ENCODE results near the gene EXOC6B.

The EXOC6B gene

DNA sequence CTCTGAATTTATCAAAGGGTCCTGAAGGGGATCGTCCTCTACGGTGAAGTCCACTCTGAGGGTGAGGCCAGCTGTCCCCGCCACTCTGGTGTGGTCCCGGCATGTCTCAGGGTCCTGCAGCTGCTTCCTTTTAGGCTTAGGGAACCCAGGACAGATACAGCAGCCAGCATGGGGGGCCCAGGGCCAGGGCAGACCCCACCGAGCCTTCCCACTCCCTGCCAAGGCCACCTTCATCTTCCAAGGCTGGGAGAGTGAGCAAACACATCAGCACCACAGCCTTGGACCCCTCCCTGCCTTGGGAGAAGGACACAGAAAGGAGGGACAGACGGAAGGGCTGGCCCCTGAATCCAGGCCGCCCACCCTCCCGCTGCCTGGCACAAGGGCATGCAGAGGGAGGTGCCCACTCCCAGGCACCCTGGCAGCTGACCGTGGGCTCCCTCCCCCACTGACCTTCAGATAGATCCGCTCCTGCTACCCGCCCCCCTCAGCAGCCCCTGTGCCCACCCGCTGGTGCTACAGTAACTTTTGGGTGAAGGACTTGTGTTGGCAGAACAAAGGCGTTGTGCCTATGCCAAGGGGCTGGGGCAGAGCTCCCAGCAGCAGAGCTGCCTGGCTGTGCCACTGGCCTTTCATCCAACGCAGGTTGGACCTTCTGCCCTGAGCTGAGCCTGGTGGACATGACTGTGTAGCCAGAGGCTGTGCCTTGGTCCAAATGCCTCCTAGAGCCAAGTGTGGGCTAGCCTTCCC, 685.8 kb downstream of the EXOC6B start:
- DNase-seq, result no peak

- no peak for DNase-seq
These were observed 686.4 kb downstream of the EXOC6B start for GRCh38 chr2:72139471-72139873.

DNA sequence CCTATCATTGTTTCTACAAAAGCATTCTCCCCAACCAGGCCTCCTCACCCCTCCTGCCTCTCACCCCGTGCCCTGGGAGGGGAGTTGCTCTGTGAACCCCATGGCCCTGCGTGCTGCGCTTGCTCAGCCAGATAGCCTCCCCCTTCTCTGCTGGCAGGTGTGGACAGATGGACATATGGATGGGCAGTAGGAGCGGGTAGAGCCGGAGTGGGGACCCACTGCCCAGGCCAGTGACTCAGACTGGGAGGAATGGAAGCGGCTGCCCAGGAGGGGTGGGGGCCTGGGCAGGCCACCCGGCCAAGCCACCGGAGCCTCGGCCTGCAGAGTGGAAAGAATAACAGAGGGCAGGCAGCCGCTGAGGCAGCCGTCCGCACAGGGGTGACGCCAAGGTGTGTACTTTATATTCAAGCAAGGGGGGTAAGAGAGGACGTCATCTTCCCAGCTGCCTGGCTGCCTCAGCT, 686.9 kb downstream of the EXOC6B start:
- DNase-seq, result no peak

DNA sequence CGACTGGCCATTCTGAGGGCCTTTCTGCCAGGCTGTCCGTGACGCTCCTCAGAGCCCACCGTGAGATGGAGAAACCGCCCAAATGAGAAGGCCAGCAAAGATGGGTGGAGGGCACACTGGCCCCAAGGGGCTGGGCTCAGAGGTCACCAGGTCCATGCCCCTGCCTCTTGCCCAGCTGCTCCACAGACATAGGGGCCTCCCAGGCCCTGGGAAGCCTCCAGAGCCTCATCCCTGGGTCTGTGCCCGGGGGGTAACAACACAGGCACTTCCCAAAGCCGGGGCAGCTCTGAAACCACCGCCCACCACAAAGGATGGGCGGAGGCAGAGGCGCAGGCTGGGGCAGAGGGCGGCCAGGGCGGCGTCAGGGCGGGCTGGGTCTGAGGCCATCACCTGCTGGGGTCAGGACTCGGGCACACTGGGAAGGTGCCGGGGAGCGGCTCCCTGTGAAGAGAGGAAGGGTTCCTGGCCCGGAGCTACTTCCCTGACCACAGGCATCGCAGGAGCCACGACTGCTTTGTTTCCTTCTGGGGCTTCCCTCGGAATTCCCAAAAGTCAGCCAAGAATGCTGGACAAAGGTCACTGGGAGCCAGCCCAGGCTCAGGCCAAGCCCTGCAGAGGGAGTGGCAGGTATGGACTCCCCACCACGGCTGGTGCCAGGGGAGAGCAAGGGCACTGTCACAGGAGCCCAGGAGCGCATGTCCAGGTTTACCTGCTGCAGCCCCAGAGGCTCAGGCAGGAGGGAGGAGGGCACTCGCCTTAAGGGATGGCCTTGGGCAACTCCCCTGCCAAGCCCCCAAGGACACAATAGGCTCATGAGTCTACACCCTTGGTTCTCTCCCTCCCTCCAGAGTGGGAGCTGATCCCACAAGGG, 687.6 kb downstream of the EXOC6B start:
- DNase-seq, result no peak

DNA sequence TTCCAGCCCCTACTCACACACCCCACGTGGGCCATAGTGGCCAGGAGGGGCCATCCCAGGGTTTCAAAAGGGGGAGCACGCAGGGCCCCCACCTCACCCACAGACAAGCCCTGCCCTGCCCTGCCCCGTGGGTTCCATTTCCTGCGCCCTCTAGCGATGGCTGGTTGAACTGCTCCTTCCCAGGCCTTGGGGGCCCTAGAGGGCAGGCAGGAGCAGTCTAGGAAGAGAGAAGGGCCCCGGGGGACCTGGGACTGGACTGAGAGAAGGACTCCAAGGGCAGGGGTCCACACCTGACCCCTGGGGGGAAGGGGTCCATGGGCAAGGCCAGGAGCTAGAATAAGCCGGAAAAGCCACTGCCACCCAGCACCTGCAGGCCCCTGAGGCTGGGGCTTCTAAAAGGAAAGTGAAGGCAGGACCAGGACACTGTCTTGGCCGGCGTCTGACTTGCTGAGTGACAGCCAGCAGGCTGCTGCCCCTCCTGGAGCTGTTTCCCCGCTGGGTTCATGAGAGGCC, 688.3 kb downstream of the EXOC6B start:
- no peak for DNase-seq

- no peak for DNase-seq
These were observed 688.8 kb downstream of the EXOC6B start for GRCh38 chr2:72136933-72137497.

- DNase-seq, result no peak
These were observed 689.5 kb downstream of the EXOC6B start for GRCh38 chr2:72136331-72136730.

DNA sequence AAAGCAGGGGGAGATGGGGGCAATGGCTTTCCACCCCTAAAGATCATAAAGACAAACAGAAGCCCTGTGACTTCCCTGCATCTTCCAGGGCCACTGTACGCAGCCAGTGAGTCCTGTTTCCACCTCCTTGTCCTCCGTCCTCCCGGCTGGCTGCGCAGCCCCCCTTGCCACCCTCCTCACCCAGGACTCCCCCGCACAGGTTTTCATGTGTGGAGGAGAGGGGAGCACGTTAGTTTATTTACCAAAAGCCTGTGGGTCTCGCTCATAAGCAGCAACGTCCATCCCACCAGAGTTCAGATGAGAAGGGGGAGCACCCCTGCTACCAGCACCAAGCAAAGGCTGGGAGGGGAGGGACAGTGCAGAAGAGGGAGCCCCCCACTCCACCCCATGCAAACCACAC, 689.9 kb downstream of the EXOC6B start:
- DNase-seq, result no peak

- DNase-seq, result no peak
These were observed 690.6 kb downstream of the EXOC6B start for GRCh38 chr2:72134997-72135800.

DNA sequence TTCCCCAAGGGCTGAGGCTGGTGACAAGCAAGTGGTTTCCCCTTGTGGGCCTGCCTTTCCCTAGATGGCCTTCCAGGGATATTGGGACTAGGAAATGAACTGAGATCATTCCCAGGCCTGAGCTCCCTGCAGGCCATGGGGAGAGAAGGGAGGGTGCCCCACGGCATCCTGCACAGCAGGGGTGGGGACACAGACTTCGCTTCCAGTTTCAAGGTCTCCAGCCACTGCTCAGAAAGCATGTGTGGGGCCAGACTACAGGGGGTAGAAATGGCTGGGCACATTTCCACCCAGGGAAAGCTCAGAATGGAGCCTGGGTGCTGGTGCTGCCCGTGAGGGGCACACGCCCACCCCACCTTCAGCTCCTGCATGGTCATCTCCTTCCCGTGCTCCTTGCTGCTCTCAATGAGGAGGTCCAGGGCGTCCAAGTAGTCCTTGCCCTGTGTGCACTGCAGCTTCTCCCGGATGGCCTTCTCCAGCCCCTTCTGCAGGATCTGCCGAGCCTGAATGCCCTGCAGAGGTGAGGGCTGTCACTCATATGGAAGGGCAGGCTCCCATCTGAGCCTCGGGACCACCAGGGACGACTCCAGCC, 691.3 kb downstream of the EXOC6B start:
- DNase-seq, result no peak

DNA sequence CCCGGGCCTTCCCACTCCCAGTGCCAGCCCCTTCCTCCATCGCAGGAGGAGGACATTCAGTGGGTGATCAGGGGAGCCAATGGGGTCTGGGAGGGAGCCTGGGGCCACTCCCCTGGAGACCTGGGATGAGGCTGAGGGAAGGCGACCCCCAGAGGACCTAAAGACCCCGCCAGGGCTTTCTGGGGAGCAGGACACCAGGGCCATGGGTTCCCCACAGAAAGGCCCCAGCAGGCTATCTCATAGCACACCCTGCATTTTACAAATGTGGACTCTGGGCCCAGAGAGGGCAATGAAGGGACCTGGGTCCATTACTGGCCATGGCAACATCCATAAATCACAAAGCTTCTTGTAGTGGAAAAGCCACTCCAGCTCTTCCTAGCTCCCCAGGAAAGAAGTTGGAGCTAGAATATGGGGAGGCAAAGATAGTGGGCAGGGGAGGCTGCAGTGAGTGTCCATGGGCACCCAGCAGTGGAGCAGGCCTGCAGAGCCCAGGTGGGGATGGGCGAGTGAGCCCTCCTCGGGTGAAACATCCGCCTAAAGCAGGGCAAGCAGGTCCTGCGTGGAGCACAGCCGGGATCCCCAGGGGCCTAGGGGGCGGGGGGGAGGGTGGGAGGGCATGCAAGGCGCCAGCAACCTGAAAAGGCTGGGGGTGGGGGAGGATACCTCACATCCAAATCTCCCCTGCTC, 692.0 kb downstream of the EXOC6B start:
- DNase-seq, result no peak

DNA sequence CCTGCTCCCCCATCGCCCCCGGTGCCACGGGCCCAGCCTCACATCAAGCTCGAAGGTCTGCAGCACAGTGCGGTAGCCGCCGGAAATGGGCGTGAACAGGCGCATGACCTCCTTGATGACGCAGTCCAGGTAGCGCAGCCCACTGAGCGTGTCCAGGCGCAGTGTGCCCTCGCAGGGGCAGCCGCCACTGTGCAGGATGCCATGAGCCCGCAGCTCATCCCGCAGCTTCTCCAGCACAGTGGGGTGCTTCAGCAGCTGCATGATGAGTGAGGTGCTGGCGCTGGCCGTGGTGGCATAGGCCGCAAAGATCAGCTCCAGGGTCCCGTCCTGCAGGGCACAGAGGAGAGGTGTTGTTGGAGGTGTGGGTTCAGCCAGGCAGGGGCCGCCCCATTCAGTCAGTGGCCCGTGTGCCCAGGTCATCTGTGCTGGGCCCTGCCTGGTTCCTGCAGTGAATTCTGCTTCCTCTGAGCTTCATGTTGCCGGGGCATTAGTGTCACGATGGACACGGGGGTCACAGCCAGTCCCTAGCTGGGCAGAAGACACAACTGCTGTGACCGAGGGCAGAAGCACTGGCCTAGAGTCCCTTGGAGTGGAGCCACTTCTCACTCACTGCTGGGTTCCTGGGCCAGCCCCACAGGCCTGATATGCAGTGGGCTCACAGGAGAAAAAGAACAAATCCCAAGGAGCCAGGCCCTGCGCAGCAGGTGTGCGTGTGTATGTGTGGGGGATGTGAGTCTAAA, 692.7 kb downstream of the EXOC6B start:
- DNase-seq, result no peak

DNA sequence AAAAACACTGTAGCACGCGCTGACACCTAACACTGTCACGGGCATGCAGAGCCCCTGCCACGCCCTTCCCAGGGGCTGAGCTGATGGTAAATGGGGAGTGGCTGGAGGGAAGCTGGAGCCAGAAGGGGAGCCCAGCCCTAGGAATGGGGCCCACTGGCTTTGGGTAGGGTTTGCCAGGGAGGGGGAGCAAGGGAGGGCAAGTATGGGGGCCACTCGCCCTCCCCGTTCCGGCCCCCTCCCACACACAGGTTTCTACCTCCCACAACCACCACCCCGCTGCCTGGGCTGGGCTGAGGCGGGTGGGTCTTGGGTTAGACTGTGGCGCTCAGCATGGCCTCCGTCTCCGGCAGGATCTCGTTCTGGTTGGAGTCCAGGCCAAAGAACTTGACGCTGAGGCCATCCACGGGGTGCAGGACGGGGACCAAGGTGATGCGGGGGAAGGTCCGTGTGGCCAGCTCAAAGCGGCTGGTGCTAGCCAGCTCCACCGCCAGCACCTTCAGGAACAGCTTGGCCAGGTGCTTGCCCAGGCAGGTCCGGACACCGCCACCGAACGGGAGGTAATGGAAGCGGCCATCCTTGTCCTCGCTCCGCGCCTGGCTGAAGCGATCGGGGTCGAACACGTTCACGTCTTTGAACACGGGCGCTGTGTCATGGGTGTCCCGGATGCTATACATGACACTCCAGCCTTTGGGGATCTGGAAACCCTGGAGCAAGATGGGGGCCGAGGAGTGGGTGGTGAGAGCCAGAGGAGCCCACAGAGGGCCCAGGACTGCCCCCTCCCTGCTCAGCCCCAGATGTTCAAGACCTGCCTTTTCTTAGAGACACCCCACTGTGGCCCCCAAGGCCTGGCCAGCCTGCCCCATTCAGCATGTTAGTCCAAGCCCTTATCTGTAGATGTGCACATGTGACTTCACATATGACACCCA, 693.7 kb downstream of the EXOC6B start:
- DNase-seq, result no peak

- DNase-seq, result no peak
These were observed 694.4 kb downstream of the EXOC6B start for GRCh38 chr2:72131371-72131891.

DNA sequence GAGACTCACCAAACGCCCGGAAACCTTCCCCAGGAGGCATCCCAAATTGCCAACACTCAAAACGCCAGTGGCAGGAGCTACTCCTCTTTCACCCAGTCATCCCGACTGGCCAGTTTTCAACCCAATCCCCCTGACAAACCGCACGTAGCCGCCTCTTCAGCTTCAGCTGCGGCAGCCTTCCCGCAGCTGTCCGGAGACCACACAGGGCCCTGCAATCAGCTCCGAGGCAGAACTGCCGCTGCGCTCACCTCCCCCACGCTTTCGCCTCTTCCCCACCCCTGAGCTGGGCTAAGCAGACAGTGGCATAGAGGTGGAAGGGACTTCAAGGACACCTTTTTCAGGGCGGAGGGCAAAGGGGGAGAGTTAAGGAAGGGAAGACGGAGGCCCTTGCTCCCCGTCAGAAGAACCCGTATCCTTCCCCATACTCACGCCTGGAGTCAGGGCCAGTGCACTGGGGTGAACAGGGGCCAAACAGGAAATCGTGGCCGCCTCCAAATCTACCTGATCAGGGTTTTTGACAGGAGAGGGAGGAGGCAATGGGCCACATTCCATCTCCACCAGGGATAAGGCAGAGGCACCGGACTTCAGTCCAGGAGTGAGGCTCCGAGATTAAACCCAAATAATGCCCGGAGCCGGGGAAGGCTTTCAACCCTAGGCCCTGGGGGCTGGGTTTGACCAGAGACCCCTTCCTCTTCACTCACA, 695.0 kb downstream of the EXOC6B start:
- no peak for DNase-seq

- DNase-seq, result no peak
These were observed 696.0 kb downstream of the EXOC6B start for GRCh38 chr2:72129681-72130340.

DNA sequence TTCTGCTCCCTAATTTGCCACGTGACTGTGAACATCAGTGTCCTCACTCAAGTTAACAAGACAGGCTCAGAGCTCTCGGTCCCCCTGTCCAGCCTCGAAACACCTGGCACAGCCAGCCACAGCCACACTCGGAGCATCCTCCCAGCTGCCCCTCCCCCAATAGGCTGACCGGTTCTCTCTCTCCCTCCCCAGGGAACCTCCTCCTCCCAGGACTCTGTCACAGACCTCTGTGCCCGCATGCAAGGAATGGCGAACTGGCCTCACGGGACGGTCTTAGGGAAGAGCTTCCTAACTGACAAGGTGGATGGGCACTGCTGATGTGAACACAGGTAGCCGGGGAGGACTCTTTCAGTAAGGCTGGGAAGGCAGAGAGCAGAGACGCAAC, 697.0 kb downstream of the EXOC6B start:
- no peak for DNase-seq

Measured in NCI-H748 treated with DMSO at 0.1 percent for 48 hours (cell line).